ENCODE results near the gene STARD4.

The STARD4 gene

GRCh38 chr5:111528056-111528455, 15.7 kb upstream of the STARD4 start:
- H3K4me3 ChIP-seq (replicated peaks; ENCODE audit: low read depth, low read length), result no peak overlapping the region
- TF ChIP-seq, protein P1, sequence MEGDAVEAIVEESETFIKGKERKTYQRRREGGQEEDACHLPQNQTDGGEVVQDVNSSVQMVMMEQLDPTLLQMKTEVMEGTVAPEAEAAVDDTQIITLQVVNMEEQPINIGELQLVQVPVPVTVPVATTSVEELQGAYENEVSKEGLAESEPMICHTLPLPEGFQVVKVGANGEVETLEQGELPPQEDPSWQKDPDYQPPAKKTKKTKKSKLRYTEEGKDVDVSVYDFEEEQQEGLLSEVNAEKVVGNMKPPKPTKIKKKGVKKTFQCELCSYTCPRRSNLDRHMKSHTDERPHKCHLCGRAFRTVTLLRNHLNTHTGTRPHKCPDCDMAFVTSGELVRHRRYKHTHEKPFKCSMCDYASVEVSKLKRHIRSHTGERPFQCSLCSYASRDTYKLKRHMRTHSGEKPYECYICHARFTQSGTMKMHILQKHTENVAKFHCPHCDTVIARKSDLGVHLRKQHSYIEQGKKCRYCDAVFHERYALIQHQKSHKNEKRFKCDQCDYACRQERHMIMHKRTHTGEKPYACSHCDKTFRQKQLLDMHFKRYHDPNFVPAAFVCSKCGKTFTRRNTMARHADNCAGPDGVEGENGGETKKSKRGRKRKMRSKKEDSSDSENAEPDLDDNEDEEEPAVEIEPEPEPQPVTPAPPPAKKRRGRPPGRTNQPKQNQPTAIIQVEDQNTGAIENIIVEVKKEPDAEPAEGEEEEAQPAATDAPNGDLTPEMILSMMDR (IDR thresholded peaks at IDR 0.05; ENCODE audit: low read depth, low read length, missing control alignments), result no peak
- no peak for DNase-seq (ENCODE audit: extremely low read depth, low read depth)

GRCh38 chr5:111520908-111521307, 8.6 kb upstream of the STARD4 start:
- H3K4me3 ChIP-seq (replicated peaks; ENCODE audit: low read depth, low read length), result no peak overlapping the region
- TF ChIP-seq, protein P1 (IDR thresholded peaks at IDR 0.05; ENCODE audit: low read depth, low read length, missing control alignments), result no peak
- no peak for DNase-seq (ENCODE audit: extremely low read depth, low read depth)

- H3K4me3 ChIP-seq (replicated peaks; ENCODE audit: low read depth, low read length), result no peak overlapping the region
- DNase-seq (ENCODE audit: extremely low read depth, low read depth), result no peak
- TF ChIP-seq, protein P1 (IDR thresholded peaks at IDR 0.05; ENCODE audit: low read depth, low read length, missing control alignments), result no peak
These were observed 6.4 kb upstream of the STARD4 start for GRCh38 chr5:111518777-111519176.

GRCh38 chr5:111517853-111518501, 5.6 kb upstream of the STARD4 start:
- TF ChIP-seq, protein P1 (IDR thresholded peaks at IDR 0.05; ENCODE audit: low read depth, low read length, missing control alignments), result no peak
- no peak overlapping the region for H3K4me3 ChIP-seq (replicated peaks; ENCODE audit: low read depth, low read length)
- no peak for DNase-seq (ENCODE audit: extremely low read depth, low read depth)

DNA sequence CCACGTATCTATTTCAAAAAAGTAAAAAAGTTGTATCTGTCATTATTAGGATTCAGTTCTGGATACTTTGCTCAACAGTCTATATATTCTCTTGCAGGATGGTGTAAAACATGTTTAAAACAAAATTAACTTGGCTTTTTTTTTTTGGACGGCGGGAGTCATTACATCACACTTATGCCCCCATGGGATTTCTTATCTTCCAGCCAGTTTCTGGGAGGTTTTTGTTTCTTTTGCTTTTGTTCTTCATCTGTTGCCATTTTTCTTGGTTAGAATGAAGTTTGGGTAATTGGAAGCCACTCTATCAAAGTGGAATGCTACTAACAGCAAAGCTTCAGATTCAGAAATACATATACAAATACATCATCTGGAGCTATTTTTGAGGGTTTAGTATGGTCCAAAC, 1.8 kb upstream of the STARD4 start:
- TF ChIP-seq, protein P1 (IDR thresholded peaks at IDR 0.05; ENCODE audit: low read depth, low read length, missing control alignments), result no peak
- DNase-seq (ENCODE audit: extremely low read depth, low read depth), result no peak

DNA sequence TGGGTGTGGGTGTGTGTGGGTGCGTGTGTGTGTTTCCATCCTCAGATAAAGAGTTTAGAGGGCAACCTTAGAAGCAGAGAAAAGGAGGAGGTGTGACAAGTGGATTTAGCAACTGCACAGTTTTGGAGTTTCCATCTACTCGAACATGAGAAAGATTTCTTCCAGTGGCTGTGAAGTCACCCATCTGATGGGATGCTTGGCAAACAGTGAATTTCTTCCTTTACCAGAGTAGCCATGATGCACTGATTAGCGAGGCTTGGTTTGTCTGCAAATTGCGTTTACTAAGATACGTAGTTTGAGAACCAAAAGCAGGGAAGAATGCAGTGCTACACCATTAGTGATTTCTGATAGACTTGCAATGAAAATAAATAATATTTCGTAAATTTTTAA, 791 bp upstream of the STARD4 start:
- TF ChIP-seq, protein P1 (IDR thresholded peaks at IDR 0.05; ENCODE audit: low read depth, low read length, missing control alignments), result no peak
- DNase-seq (ENCODE audit: extremely low read depth, low read depth), result no peak

More for the DNA sequence above, 1.8 kb upstream of the STARD4 start:
- H3K4me3 ChIP-seq (replicated peaks; ENCODE audit: low read depth, low read length), result no peak overlapping the region

More for the DNA sequence above, 791 bp upstream of the STARD4 start:
- peak overlapping the region; percentile 84 for H3K4me3 ChIP-seq (replicated peaks; ENCODE audit: low read depth, low read length)

Measured in HFF-Myc (cell line).